HG02970 (cell line): Measurements from ENCODE around the gene DISC1.
"Not testable (repeated sequence)": the region's sequence is repeated elsewhere in the genome, so short reads cannot be mapped to it uniquely, and the experiment has no call there.

Experiments used
- ATAC-seq: cut with Tn5 transposase; IDR thresholded peaks from one replicate; pipeline ENCODE4 v1.9.1; 2021; ENCODE audit warnings: mild to moderate bottlenecking, moderate library complexity, moderate number of reproducible peaks; ENCODE audit not compliant: unreplicated experiment, low FRiP score

The DISC1 gene

GRCh38 chr1:231722356-231722755 is 95.8 kb downstream of the DISC1 start:
- no peak for ATAC-seq

DNA sequence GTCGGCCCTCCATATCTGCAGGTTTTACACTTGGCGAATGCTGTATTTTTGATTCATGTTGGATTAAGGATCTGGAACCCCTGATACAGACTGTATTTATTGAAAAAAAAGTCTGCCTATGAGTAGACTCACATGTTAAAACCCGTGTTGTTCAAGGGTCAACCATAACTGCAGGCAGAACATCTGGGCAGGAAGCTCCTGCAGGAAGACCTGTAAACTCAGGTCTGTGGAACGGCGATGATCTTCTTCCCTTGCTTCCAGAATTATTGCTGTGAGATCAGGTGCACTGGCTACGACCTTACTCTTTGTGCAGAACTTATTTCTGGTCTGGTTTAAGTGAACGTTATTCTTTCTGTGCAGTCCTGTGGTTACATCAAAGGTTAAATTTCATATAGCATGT is 96.6 kb downstream of the DISC1 start:
- ATAC-seq = no peak

DNA sequence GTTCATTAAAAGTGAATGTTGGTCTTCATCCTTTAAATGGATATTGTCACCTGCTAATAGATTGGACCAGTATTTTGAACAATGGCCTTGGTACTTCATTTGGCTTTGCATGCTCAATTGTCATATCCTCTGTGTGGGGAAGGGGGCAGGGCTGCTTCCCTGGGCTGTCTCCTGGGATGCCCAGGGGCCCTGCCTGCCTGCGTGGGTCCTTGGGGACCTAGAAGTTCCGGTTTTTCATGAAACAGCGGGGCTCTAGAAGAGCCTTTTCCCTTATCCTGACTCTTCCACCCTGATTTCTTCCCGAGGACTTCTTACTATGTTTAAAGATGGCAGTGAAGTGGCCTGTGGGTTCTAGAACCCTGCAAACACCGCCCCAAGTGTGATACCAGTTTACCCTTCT is 97.5 kb downstream of the DISC1 start:
- ATAC-seq = no peak

- ATAC-seq = no peak
These were observed 98.5 kb downstream of the DISC1 start for GRCh38 chr1:231724876-231725647.

- no peak for ATAC-seq
These were observed 100.6 kb downstream of the DISC1 start for GRCh38 chr1:231727171-231727570.

- not testable (repeated sequence) for ATAC-seq
These were observed 102.4 kb downstream of the DISC1 start for GRCh38 chr1:231728987-231729386.

GRCh38 chr1:231729544-231729943 is 103.0 kb downstream of the DISC1 start:
- ATAC-seq = no peak

DNA sequence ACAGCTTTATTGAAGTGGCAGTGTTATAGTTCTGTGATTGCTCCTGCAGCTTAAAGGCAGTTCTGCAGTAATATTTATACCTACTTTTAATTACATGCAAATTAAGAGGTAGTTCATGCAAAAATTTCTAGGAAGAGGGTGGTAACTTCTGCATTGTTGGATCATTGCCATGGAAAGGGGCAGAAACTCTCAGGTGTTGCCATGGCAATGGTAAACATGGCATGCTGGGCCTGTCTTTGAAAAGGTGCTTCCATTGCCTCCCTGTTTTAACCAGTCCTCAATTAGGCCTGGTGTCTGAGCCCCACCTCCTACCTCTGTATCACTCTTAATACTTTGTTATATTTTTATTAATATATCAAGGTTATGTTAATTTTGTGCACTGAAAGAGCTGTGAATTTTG is 104.7 kb downstream of the DISC1 start:
- no peak for ATAC-seq

DNA sequence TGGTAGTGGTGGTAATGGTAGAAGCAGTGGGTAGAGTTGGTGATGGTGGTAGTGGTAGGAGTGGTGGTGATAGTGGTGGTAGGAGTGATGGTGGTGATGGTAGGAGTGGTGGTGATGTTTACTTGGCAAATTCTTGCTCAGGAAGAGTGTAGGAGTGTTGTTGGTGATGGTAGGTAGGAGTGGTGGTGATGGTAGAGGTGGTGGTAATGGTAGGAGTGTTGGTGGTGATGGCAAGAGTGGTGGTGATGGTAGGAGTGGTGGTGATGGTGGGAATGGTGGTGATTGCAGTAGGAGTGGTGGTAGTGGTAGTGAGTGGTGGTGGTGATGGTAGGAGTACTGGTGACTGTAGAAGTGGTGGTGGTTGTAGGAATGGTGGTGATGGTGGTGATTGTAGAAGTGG is 106.5 kb downstream of the DISC1 start:
- no peak for ATAC-seq

GRCh38 chr1:231733672-231734071 is 107.1 kb downstream of the DISC1 start:
- ATAC-seq = no peak

DNA sequence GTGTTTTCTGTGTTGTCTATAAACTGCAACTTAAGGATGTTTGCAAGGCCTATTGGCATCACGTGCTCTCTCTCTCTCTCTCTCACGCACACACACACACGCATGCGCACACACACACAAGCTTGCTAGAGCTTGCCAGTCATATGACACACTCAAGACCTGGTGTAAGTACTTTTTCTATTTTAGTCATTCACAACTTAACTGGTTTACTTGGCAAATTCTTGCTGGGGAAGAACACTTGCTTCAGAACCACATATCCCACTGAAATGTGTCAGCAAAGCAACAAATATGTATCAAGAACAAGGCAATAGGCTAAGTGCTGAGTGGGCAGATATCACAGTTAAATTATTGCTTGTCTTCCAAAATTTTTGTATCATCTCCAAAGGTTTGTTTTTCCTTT is 107.8 kb downstream of the DISC1 start:
- ATAC-seq = no peak

DNA sequence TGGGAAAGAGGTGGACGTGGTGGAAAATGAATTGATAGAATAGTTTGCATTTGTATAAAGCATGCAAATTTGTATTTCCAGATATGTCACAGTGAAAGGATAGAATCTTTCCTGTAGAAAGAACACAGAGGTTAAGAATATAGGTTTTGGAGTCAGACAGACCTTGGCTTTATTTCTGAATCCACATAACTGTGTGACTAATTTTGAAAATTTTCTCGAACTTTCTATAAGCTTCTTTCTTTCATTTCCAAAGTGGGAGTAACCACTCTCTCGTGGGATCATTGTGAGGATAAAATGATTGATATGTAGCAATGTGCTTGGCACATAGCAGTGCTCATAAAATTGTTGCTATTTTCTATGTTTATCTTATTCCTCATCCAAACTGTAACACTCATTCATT is 108.8 kb downstream of the DISC1 start:
- ATAC-seq = no peak

DNA sequence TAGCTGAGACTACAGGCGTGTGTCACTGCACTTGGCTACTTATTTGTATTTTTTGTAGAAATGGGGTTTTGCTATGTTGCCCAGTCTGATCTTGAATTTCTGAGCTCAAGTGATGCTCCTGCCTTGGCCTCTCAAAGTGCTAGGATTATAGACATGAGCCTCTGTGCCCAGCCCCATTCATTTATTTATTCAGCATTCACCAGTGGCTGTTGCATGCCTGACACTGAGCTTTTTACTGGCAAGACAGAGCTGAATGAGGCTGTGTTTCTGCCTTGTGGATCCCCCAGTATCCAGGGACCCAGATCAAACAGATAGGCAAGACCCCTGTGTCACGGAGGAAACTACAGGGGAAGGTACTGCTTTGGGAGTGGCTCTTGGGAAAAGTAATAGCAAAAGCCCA is 109.4 kb downstream of the DISC1 start:
- no peak for ATAC-seq

- no peak for ATAC-seq
These were observed 109.9 kb downstream of the DISC1 start for GRCh38 chr1:231736464-231736863.

DNA sequence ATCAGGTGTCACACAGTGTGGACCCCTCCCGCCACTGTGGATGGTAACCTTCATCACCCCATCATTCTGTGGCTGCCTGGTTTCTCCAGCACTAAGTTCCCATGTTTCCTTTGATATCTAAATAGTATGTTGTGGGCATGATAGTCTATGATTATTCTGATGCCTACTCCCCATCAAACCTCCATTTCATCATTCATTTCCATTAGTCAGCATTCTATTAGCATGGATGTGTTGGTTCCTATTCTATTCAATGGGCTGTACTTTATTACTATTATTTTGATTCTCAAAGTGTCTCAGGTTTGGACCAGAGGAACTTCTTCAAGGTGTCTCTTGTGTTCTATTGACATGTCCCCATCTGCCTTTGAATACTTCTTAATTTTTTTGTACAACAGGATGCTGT is 112.0 kb downstream of the DISC1 start:
- ATAC-seq = no peak

- ATAC-seq = no peak
These were observed 117.4 kb downstream of the DISC1 start for GRCh38 chr1:231743966-231744365.

GRCh38 chr1:231748760-231749415 is 122.3 kb downstream of the DISC1 start:
- no peak for ATAC-seq

- no peak for ATAC-seq
These were observed 123.7 kb downstream of the DISC1 start for GRCh38 chr1:231750296-231750695.

DNA sequence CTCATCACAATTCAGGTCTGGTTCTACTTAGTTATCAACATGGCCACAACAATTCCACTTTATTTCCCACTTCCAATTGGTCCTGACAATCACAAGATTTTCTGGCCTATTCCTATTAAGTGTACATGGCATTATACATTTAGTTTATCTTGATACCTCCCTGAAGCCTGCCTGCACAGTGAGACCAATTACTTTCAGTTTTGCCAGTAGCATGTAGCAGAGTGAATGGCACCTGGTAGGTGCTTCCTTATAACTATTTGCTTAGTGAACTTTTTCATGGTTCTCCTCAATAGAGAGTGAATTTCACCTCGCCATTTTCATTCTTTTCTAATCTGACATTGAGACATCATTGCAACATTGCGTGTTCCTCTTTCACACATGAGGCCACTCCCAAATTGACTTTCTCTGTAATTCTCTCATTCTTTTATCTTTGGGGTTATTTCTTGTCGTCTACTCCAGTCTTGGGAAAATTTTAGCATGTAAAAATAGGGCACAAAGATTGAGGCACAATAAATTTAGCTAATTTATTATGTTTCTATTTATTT is 124.3 kb downstream of the DISC1 start:
- ATAC-seq = no peak

- no peak for ATAC-seq
These were observed 124.8 kb downstream of the DISC1 start for GRCh38 chr1:231751415-231751814.

DNA sequence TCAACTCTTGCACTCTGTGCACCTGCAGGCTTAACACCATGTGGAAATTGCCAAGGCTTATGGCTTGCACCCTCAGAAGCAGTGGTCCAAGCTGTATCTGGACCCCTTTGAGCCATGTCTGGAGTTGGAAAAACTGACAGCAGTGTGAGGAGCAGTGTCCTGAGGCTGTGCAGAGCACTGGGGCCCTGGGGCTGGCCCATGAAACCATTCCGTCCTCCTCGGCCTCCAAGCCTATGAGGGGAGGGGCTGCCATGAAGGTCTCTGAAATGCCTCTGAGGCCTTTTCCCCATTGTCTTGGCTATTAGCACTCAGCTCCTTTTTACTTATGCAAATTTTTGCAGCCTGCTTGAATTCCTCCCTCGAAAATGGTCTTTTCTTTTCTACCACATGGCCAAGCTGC is 126.7 kb downstream of the DISC1 start:
- ATAC-seq = no peak

DNA sequence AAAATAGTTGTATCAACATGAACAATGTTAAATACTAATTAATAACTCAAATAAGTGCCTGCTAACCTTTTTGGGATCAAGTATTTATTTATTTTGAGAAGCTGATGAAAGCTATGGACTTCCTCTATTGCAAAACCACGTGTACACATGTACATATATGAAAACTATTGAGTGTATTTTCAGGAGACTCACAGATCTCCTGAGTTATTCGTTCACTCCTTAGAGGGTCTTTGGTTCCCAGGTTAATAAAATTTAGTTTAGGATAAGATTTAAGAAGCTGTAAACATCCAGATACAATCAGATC is 130.5 kb downstream of the DISC1 start:
- peak; percentile 32 for ATAC-seq
